HepG2 (cell line): ENCODE results near the gene PHF19. TPM values are rescaled to one million over a fixed set of nuclear protein-coding genes. Genes with fewer than 3 reads are reported as not detected.
A peak's percentile ranks its signal among the peaks of the same experiment; 100 is the strongest.

Experiments
- ATF6 ChIP-seq: sonication (generic); formaldehyde crosslinking; conservative IDR thresholded peaks from 2 replicates; pipeline ENCODE4 v1.4.0; 2020; ENCODE audit warnings: missing genetic modification reagents
- CENPX ChIP-seq: sonication (generic); formaldehyde crosslinking; IDR thresholded peaks from 2 replicates; pipeline ENCODE4 v1.9.0; 2021; ENCODE audit warnings: mild to moderate bottlenecking, missing genetic modification reagents, moderate library complexity
- DPF2 ChIP-seq: sonication (generic); formaldehyde crosslinking; IDR thresholded peaks from 2 replicates; pipeline ENCODE4 v1.4.0; 2020; ENCODE audit warnings: mild to moderate bottlenecking, low read depth, missing genetic modification reagents, borderline replicate concordance
- ELF1 ChIP-seq: sonication (generic); formaldehyde crosslinking; IDR thresholded peaks from 2 replicates; pipeline ENCODE4 v1.4.0; 2020; ENCODE audit warnings: missing genetic modification reagents
- FOXA1 ChIP-seq, 2 experiments: fragments of 450-650 bp in 1 of 2; sonication (generic) in 1 of 2; formaldehyde crosslinking in 1 of 2; IDR thresholded peaks; 2 replicates each; pipeline versions ENCODE4 v1.4.0 to v1.6.1; 2016 to 2020; ENCODE audit warnings: missing genetic modification reagents in 1 of 2
- GATAD1 ChIP-seq: IDR thresholded peaks from 2 replicates; pipeline ENCODE4 v1.6.1; 2016; ENCODE audit warnings: missing genetic modification reagents, missing compliant biosample characterization
- GRHL1 ChIP-seq: sonication (generic); formaldehyde crosslinking; conservative IDR thresholded peaks from 2 replicates; pipeline ENCODE4 v1.8.0; 2022; ENCODE audit warnings: missing genetic modification reagents
- HHEX ChIP-seq: IDR thresholded peaks from 2 replicates; pipeline ENCODE4 v1.6.1; 2016; ENCODE audit warnings: control low read depth
- HOXA3 ChIP-seq: sonication (generic); formaldehyde crosslinking; IDR thresholded peaks from 2 replicates; pipeline ENCODE4 v1.5.0; 2020; ENCODE audit warnings: missing genetic modification reagents
- KLF12 ChIP-seq: sonication (generic); formaldehyde crosslinking; IDR thresholded peaks from 2 replicates; pipeline ENCODE4 v1.4.0; 2020; ENCODE audit warnings: missing genetic modification reagents, borderline replicate concordance
- NCOR1 ChIP-seq: fragments of 200-600 bp; sonication (generic); IDR thresholded peaks from 2 replicates; pipeline ENCODE4 v1.7.0; 2017; ENCODE audit warnings: antibody characterized with exemption, low read length, borderline replicate concordance
- SP4 ChIP-seq: sonication (generic); formaldehyde crosslinking; IDR thresholded peaks from 2 replicates; pipeline ENCODE4 v1.8.1; 2023; ENCODE audit warnings: mild to moderate bottlenecking, missing genetic modification reagents
- SPEN ChIP-seq: sonication (generic); formaldehyde crosslinking; IDR thresholded peaks from 2 replicates; pipeline ENCODE4 v1.5.1; 2020; ENCODE audit warnings: low read depth, mild to moderate bottlenecking, missing genetic modification reagents
- TEF ChIP-seq: sonication (generic); formaldehyde crosslinking; IDR thresholded peaks from 2 replicates; pipeline ENCODE4 v1.5.0; 2020; ENCODE audit warnings: missing genetic modification reagents
- THAP9 ChIP-seq: sonication (generic); formaldehyde crosslinking; IDR thresholded peaks from 2 replicates; pipeline ENCODE4; 2020; ENCODE audit warnings: missing genetic modification reagents, mild to moderate bottlenecking, borderline replicate concordance
- TRIM24 ChIP-seq: sonication (generic); formaldehyde crosslinking; IDR thresholded peaks from 2 replicates; pipeline ENCODE4 v1.8.0; 2022; ENCODE audit warnings: mild to moderate bottlenecking, missing genetic modification reagents
- ZFAT ChIP-seq: sonication (generic); formaldehyde crosslinking; conservative IDR thresholded peaks from 2 replicates; pipeline ENCODE4 v1.8.1; 2023; ENCODE audit warnings: missing genetic modification reagents, inconsistent platforms
- ZNF124 ChIP-seq: sonication (generic); formaldehyde crosslinking; IDR thresholded peaks from 2 replicates; pipeline ENCODE4 v1.4.0; 2020; ENCODE audit warnings: missing genetic modification reagents
- ZNF20 ChIP-seq: sonication (generic); formaldehyde crosslinking; IDR thresholded peaks from 2 replicates; pipeline ENCODE4 v1.4.0; 2020; ENCODE audit warnings: mild to moderate bottlenecking, moderate library complexity, missing genetic modification reagents
- ZNF354B ChIP-seq: sonication (generic); formaldehyde crosslinking; IDR thresholded peaks from 2 replicates; pipeline ENCODE4 v1.8.0; 2022; ENCODE audit warnings: mild to moderate bottlenecking, missing genetic modification reagents
- ZSCAN29 ChIP-seq: sonication (generic); formaldehyde crosslinking; conservative IDR thresholded peaks from 2 replicates; pipeline ENCODE4 v1.4.0; 2020; ENCODE audit warnings: mild to moderate bottlenecking, missing genetic modification reagents
- polyA plus RNA-seq, 8 experiments: library from polyadenylated mRNA; depleted of rRNA in 3 of 8; stranded (reverse) in 7 of 8; unstranded in 1 of 8; fragments of >200 nt; fragmentation: Illumina TruSeq in 4 of 8; extraction: Trizol in 4 of 8; gene quantifications; 2 replicates each; pipeline versions ENCODE4 v1.2.1 to v1.2.3, GENCODE V29; 2011 to 2016; ENCODE audit warnings: low read depth in 4 of 8, missing spikeins in 1 of 8, mixed read lengths in 1 of 8; ENCODE audit not compliant: insufficient read depth in 1 of 8
- total RNA-seq, 5 experiments: library from RNA; depleted of rRNA; stranded (reverse); fragments of >200 nt; fragmentation: Illumina TruSeq; extraction: Trizol; gene quantifications; 2 replicates each; pipeline ENCODE4 v1.2.3, GENCODE V29; 2016; ENCODE audit warnings: low read depth in 1 of 5
- TF ChIP-seq, protein P1 (sequence below): sonication (generic); formaldehyde crosslinking; IDR thresholded peaks from 2 replicates; pipeline ENCODE4 v1.4.0; 2020; ENCODE audit warnings: missing genetic modification reagents

Gene PHF19
- total and polyA plus RNA-seq, 2 of the 13 experiments (the other 11 are each of a cell fraction or from before 2014, with no cell fraction given) = 29.7 to 41.3 TPM

GRCh38 chr9:120842685-120843485 lies 34.1 kb downstream of the PHF19 start, which contains the start of gene PSMD5 (continued):
- no peak for TF ChIP-seq HHEX (CRISPR knock-in tag)
- TF ChIP-seq ZNF354B = no peak
- TF ChIP-seq HOXA3 (CRISPR knock-in tag) = peak; percentile 92
- no peak for TF ChIP-seq DPF2 (CRISPR knock-in tag)
- no peak for TF ChIP-seq GRHL1 (CRISPR knock-in tag)
- TF ChIP-seq ATF6 = no peak
- TF ChIP-seq, protein P1, sequence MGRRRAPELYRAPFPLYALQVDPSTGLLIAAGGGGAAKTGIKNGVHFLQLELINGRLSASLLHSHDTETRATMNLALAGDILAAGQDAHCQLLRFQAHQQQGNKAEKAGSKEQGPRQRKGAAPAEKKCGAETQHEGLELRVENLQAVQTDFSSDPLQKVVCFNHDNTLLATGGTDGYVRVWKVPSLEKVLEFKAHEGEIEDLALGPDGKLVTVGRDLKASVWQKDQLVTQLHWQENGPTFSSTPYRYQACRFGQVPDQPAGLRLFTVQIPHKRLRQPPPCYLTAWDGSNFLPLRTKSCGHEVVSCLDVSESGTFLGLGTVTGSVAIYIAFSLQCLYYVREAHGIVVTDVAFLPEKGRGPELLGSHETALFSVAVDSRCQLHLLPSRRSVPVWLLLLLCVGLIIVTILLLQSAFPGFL = no peak
- peak; percentile 37; the same call in 1 of the 2 replicates for TF ChIP-seq ZNF124 (CRISPR knock-in tag)
- no peak for TF ChIP-seq NCOR1
- TF ChIP-seq ZNF20 (CRISPR knock-in tag) = peak; percentile 81; the same call in 1 of the 2 replicates
- TF ChIP-seq FOXA1 (IDR thresholded peaks at IDR 0.05) = no peak
- 0 out of 2 replicates have a peak, but pooled peaks have one; percentile 33 for TF ChIP-seq FOXA1 (CRISPR knock-in tag; IDR thresholded peaks at IDR 0.05)
- peak; percentile 64; the same call in 1 of the 2 replicates for TF ChIP-seq KLF12 (CRISPR knock-in tag)
- no peak for TF ChIP-seq ZSCAN29 (CRISPR knock-in tag)
- TF ChIP-seq TRIM24 (CRISPR knock-in tag) = no peak
- peak; percentile 92 for TF ChIP-seq SPEN (CRISPR knock-in tag)
- peak; percentile 88 for TF ChIP-seq GATAD1 (CRISPR knock-in tag)
- TF ChIP-seq SP4 (CRISPR knock-in tag) = peak; percentile 52
- no peak for TF ChIP-seq TEF (CRISPR knock-in tag)
- peak; percentile 64 for TF ChIP-seq ELF1 (CRISPR knock-in tag)
- no peak for TF ChIP-seq CENPX (CRISPR knock-in tag)
- no peak for TF ChIP-seq ZFAT (CRISPR knock-in tag)
- TF ChIP-seq THAP9 (CRISPR knock-in tag) = peak; percentile 90
